AG08395 (cell line): ENCODE measurements around the gene DLX5.

Experiments used
- DNase-seq: peaks from one replicate; pipeline ENCODE4 v3.0.0; 2012; ENCODE audit warnings: mixed read lengths, low spot score

Gene DLX5

GRCh38 chr7:97005183-97006054 is 19.2 kb downstream of the DLX5 start, which contains the start of gene DLX6:
Gene DLX6, plus strand, starts transcription at chr7:97005553. Its CDS starts 425 bp downstream, at chr7:97005978.
- DNase-seq, result no peak

- DNase-seq, result no peak
Measured at GRCh38 chr7:97004247-97005182, 20.1 kb downstream of the DLX5 start.

GRCh38 chr7:97003262-97004246 is 21.1 kb downstream of the DLX5 start:
- DNase-seq, result no peak

GRCh38 chr7:97002555-97003261 is 21.9 kb downstream of the DLX5 start:
- DNase-seq, result no peak

GRCh38 chr7:97001656-97002554 is 22.7 kb downstream of the DLX5 start:
- DNase-seq, result no peak

- no peak for DNase-seq
Measured at GRCh38 chr7:97001221-97001620, 23.4 kb downstream of the DLX5 start.

- DNase-seq, result no peak
Measured at GRCh38 chr7:96998744-96999143, 25.9 kb downstream of the DLX5 start.

- DNase-seq, result no peak
Measured at GRCh38 chr7:96998333-96998732, 26.3 kb downstream of the DLX5 start.

GRCh38 chr7:96997512-96998032 is 27.1 kb downstream of the DLX5 start:
- no peak for DNase-seq

- no peak for DNase-seq
Measured at GRCh38 chr7:96996958-96997511, 27.6 kb downstream of the DLX5 start.

- no peak for DNase-seq
Measured at GRCh38 chr7:96996111-96996957, 28.3 kb downstream of the DLX5 start.

GRCh38 chr7:96995406-96996110 is 29.1 kb downstream of the DLX5 start:
- DNase-seq, result no peak

GRCh38 chr7:96993980-96994379 is 30.7 kb downstream of the DLX5 start:
- no peak for DNase-seq

GRCh38 chr7:96993094-96993865 is 31.4 kb downstream of the DLX5 start:
- DNase-seq, result no peak

GRCh38 chr7:96992192-96993005 is 32.2 kb downstream of the DLX5 start:
- no peak for DNase-seq
